ENCODE results near the gene DCT.

The DCT gene

DNA sequence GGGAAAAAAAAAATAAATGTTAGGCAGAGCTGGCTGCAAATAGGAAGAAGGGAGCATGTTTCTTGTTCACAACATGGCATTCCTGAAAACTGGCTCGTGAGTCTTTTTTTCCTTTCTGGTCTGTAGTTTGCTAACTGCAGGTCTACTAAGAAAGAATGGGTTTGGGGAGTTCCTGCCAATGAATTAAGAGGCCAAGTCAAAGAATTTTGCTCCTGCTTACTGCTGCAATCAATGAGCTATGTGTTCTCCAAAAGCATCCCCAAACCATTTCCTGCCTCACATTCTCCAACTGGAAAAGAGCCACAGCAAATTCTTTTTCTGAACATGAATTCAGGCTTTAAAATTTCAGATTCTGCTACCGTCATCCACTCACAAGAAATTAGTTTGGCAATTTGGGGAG lies 88.6 kb downstream of the DCT start:
- DNase-seq = no peak

GRCh38 chr13:94389604-94390351 lies 89.7 kb downstream of the DCT start:
- no peak for DNase-seq

- DNase-seq = no peak
Observed at GRCh38 chr13:94387047-94387446, 92.4 kb downstream of the DCT start.
